Measurements from ENCODE around the gene SNTA1. TPM values are rescaled to one million over a fixed set of nuclear protein-coding genes. Genes with fewer than 3 reads are reported as not detected.

Gene SNTA1
- total and polyA plus RNA-seq, 9 of the 15 experiments (the other 6 are each of a cell fraction or from before 2014, with no cell fraction given), result 1.2 to 40.8 (median 20.3) TPM

DNA sequence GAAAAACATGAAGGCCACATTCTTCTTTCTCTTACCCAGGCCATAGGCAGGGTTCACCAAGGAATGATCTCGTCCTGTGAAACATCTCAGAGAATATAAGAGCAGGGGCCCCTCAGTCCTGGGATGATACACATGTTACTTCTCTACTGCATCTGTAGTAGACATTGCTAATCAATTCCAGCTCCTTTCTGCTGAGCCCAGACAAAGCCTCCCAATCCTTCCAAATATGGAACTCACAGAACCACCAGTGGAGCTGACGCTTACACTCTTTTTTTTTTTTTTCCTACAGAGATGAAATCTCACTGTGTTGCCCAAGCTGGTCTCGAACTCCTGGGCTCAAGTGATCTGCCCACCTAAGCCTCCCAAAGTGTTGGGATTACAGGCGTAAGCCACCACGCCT, 9.1 kb downstream of the SNTA1 start:
- H3K27me3 ChIP-seq (ENCODE audit: control insufficient read depth in 2 of 2, insufficient read depth in 2 of 2, low read length in 2 of 2), result no peaks in the 10 kb centered on the region
- peaks cover 8 to 9% of the 10 kb centered on the region in 2 experiments; a peak in 4 of 5 replicates for H3K4me1 ChIP-seq (replicated peaks in 1 of 2; ENCODE audit: control insufficient read depth in 2 of 2, insufficient read depth in 2 of 2, low read length in 2 of 2)
- intact Hi-C loops (cut with micrococcal nuclease), result no loop called here
- peaks cover 40% of the 10 kb centered on the region; the same call in 2 of the 3 replicates for H3K36me3 ChIP-seq (ENCODE audit: control insufficient read depth, insufficient read depth, low read length)
- no peaks in the 10 kb centered on the region; the same call in 2 of the 3 replicates for H3K79me2 ChIP-seq (ENCODE audit: control insufficient read depth, insufficient read depth, low read length)
- H4K20me1 ChIP-seq (replicated peaks; ENCODE audit: control insufficient read depth, insufficient read depth, low read length), result no peaks in the 10 kb centered on the region
- WGBS (ENCODE audit: insufficient coverage, low coverage, missing lambda C conversion rate), result 78% methylated on average over 5 of the region's 5 CpGs
- POLR2A ChIA-PET, result interaction anchor here (0.8 to 2.2 kb wide), 3 partner anchors 12 to 119 kb away, joined by 3 to 8 read pairs (median 3); no protein-coding TSS in a partner anchor
- in situ Hi-C loops (cut with MboI), result no loop called here
- H3K9me3 ChIP-seq (replicated peaks; ENCODE audit: control insufficient read depth, insufficient read depth, low read depth, low read length), result no peaks in the 10 kb centered on the region
- H3K9ac ChIP-seq (ENCODE audit: insufficient read depth in 1 of 2, low read depth in 2 of 2, low read length in 2 of 2), result no peak overlapping the region
- BruUV-seq (replicated peaks), result no TSS peak
- H3K4me2 ChIP-seq (ENCODE audit: insufficient read depth, low read length), result no peak overlapping the region
- no peak for FAIRE-seq
- H3K4me3 ChIP-seq, result no peak overlapping the region
- TF ChIP-seq, protein P1, sequence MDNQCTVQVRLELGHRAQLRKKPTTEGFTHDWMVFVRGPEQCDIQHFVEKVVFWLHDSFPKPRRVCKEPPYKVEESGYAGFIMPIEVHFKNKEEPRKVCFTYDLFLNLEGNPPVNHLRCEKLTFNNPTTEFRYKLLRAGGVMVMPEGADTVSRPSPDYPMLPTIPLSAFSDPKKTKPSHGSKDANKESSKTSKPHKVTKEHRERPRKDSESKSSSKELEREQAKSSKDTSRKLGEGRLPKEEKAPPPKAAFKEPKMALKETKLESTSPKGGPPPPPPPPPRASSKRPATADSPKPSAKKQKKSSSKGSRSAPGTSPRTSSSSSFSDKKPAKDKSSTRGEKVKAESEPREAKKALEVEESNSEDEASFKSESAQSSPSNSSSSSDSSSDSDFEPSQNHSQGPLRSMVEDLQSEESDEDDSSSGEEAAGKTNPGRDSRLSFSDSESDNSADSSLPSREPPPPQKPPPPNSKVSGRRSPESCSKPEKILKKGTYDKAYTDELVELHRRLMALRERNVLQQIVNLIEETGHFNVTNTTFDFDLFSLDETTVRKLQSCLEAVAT (IDR thresholded peaks at IDR 0.05), result peak in 1 of 2 experiments; percentile 84; a peak in 2 of 4 replicates
- TF ChIP-seq, protein P2, sequence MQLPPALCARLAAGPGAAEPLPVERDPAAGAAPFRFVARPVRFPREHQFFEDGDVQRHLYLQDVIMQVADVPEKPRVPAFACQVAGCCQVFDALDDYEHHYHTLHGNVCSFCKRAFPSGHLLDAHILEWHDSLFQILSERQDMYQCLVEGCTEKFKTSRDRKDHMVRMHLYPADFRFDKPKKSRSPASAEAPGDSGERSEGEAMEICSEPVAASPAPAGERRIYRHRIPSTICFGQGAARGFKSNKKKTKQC (CRISPR knock-in tag; IDR thresholded peaks at IDR 0.05), result no peak
- TF ChIP-seq ZBTB17 (CRISPR knock-in tag; IDR thresholded peaks at IDR 0.05) (peak; percentile 77), CBFB (CRISPR knock-in tag; IDR thresholded peaks at IDR 0.05) (no peak), ZNF384 (IDR thresholded peaks at IDR 0.05; ENCODE audit: low read depth, low read length) (peak; percentile 39; the same call in 1 of the 2 replicates)
- H2AFZ ChIP-seq (ENCODE audit: low read depth, low read length), result no peak overlapping the region
- H3K27ac ChIP-seq (ENCODE audit: extremely low read depth, low read depth, low read length), result no peak overlapping the region
- CTCF ChIA-PET (ENCODE audit: low intra/inter-chr PET ratio), result no interaction called here
- no peak for ATAC-seq
- H3K9me1 ChIP-seq (ENCODE audit: control insufficient read depth, insufficient read depth, low read length), result peaks cover 3% of the 10 kb centered on the region
- no peak for DNase-seq (ENCODE audit: extremely low read depth in 1 of 4, low spot score in 3 of 4)
